Measurements from ENCODE around the gene ZNF860.

ZNF860 gene

GRCh38 chr3:31981206-31982181, at the start of gene ZNF860, which contains the start of gene OSBPL10:
ZNF860 (plus strand) TSS chr3:31981750; CDS start chr3:31989080, 7,330 bp downstream.
OSBPL10 (minus strand) TSS chr3:31981262; CDS start chr3:31981179, 83 bp downstream.
- ChIA-PET CTCF (interaction anchor here (2.4 kb wide), 1 partner anchor 11 kb away, joined by 8 read pairs; no protein-coding TSS in a partner anchor), POLR2A (no interaction called here)
- TF ChIP-seq CTCF (IDR thresholded peaks at IDR 0.05; ENCODE audit: control extremely low read depth, extremely low read depth, low read depth, missing control alignments): no peak
- peak; percentile 17 for DNase-seq (ENCODE audit: extremely low spot score)

GRCh38 chr3:31932990-31933389, 48.6 kb upstream of the ZNF860 start:
- no peak for DNase-seq (ENCODE audit: extremely low spot score)
- TF ChIP-seq CTCF (IDR thresholded peaks at IDR 0.05; ENCODE audit: control extremely low read depth, extremely low read depth, low read depth, missing control alignments): no peak
- ChIA-PET POLR2A (no interaction called here), CTCF (no interaction called here)

DNA sequence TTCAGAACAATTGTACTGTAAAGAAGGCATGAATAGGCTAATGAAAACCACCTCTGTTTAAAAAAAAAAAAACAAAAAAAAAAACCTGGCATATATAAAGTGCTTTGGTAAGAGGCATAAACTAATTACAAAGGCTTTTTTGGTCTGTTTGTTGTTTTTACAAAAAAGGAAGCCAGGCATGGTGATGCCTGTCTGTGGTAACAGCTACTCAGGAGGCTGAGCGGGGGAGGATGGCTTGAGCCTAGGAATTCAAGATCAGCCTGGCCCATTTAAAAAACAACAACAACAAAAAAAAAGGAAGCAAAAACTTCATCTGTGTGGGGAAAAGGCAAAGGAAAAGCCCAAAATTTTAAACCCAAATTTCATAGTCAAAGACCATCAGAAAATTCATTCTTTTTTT, 47.5 kb upstream of the ZNF860 start:
- POLR2A ChIA-PET: no interaction called here
- no peak for DNase-seq (ENCODE audit: extremely low spot score)
- CTCF ChIA-PET: no interaction called here
- no peak for TF ChIP-seq CTCF (IDR thresholded peaks at IDR 0.05; ENCODE audit: control extremely low read depth, extremely low read depth, low read depth, missing control alignments)

DNA sequence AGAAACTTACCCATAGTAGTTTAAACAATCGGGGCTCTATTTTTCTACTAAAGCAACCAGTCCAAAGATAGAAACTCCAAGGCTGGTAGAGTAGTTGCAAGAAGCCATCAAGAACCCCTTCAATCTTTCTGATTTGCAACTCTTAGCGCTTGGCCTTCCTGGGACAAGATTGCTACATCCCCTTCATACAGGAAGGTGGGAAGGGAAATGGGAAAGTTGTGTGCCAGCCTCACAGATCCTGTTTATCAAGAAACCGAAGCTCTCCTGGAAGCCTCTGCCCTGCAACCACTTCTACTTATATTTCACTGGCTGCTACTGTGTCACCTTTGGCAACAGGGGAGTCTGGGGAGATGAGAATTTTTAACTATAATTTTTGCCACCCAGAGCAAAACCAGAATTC, 46.7 kb upstream of the ZNF860 start:
- CTCF ChIA-PET: no interaction called here
- no peak for DNase-seq (ENCODE audit: extremely low spot score)
- no peak for TF ChIP-seq CTCF (IDR thresholded peaks at IDR 0.05; ENCODE audit: control extremely low read depth, extremely low read depth, low read depth, missing control alignments)
- POLR2A ChIA-PET: no interaction called here

GRCh38 chr3:31936420-31937060, 45.0 kb upstream of the ZNF860 start:
- CTCF ChIA-PET: no interaction called here

More at GRCh38 chr3:31936420-31937060, 45.0 kb upstream of the ZNF860 start:
- POLR2A ChIA-PET: no interaction called here
- no peak for DNase-seq (ENCODE audit: extremely low spot score)
- TF ChIP-seq CTCF (IDR thresholded peaks at IDR 0.05; ENCODE audit: control extremely low read depth, extremely low read depth, low read depth, missing control alignments): no peak

Measured in GM10248 (cell line).